ENCODE data around the gene TGFBR3L. TPM values are rescaled to one million over a fixed set of nuclear protein-coding genes. Genes with fewer than 3 reads are reported as not detected.

TGFBR3L gene
- total and polyA plus RNA-seq, 2 experiments from 2014 or later = 1.7 to 7.0 TPM

DNA sequence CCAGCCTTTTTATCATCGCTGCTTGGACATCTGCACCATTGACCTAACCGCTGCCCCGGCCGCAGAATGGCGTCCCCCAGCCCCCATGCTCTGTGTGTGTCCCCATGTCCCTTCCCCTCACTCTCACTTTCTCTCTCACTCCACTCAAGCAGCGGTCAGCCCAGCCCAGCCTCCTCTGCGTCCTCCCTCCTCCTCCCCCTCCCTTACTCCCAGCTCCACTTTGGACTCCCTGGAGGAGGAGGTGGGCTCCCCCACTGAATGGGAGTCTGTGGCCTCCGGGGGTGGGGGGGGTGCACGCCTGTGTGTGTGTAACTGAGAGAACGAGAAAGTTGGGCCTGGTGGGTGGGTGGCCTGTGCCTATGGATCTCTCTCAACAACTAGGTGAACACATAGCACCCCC lies 8.8 kb upstream of the TGFBR3L start (continued):
- TF ChIP-seq ZNF331 (CRISPR knock-in tag; IDR thresholded peaks at IDR 0.05; ENCODE audit: low read depth) (no peak), EZH2phosphoT487 (IDR thresholded peaks at IDR 0.05; ENCODE audit: unreplicated experiment) (no peak)
- TF ChIP-seq, protein P1, sequence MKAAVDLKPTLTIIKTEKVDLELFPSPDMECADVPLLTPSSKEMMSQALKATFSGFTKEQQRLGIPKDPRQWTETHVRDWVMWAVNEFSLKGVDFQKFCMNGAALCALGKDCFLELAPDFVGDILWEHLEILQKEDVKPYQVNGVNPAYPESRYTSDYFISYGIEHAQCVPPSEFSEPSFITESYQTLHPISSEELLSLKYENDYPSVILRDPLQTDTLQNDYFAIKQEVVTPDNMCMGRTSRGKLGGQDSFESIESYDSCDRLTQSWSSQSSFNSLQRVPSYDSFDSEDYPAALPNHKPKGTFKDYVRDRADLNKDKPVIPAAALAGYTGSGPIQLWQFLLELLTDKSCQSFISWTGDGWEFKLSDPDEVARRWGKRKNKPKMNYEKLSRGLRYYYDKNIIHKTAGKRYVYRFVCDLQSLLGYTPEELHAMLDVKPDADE (IDR thresholded peaks at IDR 0.05) = no peak

DNA sequence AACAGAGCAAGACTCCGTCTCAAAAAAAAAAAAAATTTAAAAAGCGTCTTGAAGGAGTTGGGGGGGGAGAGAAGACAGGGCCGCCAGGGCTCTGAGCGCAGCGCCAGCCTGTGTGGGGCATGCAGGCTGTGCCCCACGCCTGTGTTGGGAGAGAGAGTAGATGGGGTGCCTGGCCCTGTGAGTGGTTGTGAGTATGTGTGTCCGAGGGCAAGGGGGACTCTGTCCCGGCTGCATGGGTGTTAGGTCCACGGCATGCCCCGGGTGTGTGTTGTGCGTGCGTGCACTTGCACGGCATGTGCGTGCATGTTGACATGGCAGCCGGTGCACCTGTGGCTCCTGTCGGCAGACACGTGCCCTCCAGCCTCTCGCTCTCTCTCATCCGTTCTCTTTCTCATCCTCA lies 7.5 kb upstream of the TGFBR3L start:
- Histone ChIP-seq H3K9me2 (ENCODE audit: insufficient read depth) (no peaks in the 10 kb centered on the region), H3K27me3 (ENCODE audit: insufficient read depth) (no peaks in the 10 kb centered on the region), H3K4me2 (no peak overlapping the region), H3K4me1 (ENCODE audit: insufficient read depth) (peaks cover 11% of the 10 kb centered on the region), H2AFZ (no peak overlapping the region), H3K27ac (ENCODE audit: low read depth) (no peak overlapping the region), H3F3A (replicated peaks; ENCODE audit: low read depth) (peaks cover 8% of the 10 kb centered on the region; the same call in 1 of the 2 replicates), H3K36me3 (ENCODE audit: insufficient read depth) (no peaks in the 10 kb centered on the region; the same call in 1 of the 2 replicates), H3K4me3 (no peak overlapping the region), H4K20me1 (replicated peaks; ENCODE audit: insufficient read depth) (no peaks in the 10 kb centered on the region; the same call in 1 of the 2 replicates), H3K79me2 (replicated peaks; ENCODE audit: insufficient read depth) (peaks cover 32% of the 10 kb centered on the region)
- Mint-ChIP-seq H3K27ac (no peak overlapping the region), H3K9me3 (peaks cover 6% of the 10 kb centered on the region; the same call in 1 of the 3 replicates), H3K27me3 (ENCODE audit: insufficient read depth, low read depth, poor library complexity) (peaks cover 28% of the 10 kb centered on the region), H3K4me1 (peaks cover 16% of the 10 kb centered on the region), H3K4me3 (no peak overlapping the region), H3K36me3 (ENCODE audit: low read depth) (peaks cover 20% of the 10 kb centered on the region)
- no peak for DNase-seq (ENCODE audit: low spot score)
- no peak for ATAC-seq
- TF ChIP-seq STAT1 (IDR thresholded peaks at IDR 0.05; ENCODE audit: unreplicated experiment) (no peak), EZH2 (IDR thresholded peaks at IDR 0.05; ENCODE audit: low read depth, unreplicated experiment) (no peak), NANOG (IDR thresholded peaks at IDR 0.05; ENCODE audit: borderline replicate concordance) (no peak), JUNB (IDR thresholded peaks at IDR 0.05; ENCODE audit: unreplicated experiment) (no peak), POLR2AphosphoS5 (IDR thresholded peaks at IDR 0.05; ENCODE audit: low read depth) (no peak), EZH2phosphoT487 (IDR thresholded peaks at IDR 0.05; ENCODE audit: unreplicated experiment) (no peak)
- TF ChIP-seq, protein P2, sequence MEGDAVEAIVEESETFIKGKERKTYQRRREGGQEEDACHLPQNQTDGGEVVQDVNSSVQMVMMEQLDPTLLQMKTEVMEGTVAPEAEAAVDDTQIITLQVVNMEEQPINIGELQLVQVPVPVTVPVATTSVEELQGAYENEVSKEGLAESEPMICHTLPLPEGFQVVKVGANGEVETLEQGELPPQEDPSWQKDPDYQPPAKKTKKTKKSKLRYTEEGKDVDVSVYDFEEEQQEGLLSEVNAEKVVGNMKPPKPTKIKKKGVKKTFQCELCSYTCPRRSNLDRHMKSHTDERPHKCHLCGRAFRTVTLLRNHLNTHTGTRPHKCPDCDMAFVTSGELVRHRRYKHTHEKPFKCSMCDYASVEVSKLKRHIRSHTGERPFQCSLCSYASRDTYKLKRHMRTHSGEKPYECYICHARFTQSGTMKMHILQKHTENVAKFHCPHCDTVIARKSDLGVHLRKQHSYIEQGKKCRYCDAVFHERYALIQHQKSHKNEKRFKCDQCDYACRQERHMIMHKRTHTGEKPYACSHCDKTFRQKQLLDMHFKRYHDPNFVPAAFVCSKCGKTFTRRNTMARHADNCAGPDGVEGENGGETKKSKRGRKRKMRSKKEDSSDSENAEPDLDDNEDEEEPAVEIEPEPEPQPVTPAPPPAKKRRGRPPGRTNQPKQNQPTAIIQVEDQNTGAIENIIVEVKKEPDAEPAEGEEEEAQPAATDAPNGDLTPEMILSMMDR (conservative IDR thresholded peaks at IDR 0.05; ENCODE audit: low read depth in 2 of 2) = no peak
- TF ChIP-seq, protein P3, sequence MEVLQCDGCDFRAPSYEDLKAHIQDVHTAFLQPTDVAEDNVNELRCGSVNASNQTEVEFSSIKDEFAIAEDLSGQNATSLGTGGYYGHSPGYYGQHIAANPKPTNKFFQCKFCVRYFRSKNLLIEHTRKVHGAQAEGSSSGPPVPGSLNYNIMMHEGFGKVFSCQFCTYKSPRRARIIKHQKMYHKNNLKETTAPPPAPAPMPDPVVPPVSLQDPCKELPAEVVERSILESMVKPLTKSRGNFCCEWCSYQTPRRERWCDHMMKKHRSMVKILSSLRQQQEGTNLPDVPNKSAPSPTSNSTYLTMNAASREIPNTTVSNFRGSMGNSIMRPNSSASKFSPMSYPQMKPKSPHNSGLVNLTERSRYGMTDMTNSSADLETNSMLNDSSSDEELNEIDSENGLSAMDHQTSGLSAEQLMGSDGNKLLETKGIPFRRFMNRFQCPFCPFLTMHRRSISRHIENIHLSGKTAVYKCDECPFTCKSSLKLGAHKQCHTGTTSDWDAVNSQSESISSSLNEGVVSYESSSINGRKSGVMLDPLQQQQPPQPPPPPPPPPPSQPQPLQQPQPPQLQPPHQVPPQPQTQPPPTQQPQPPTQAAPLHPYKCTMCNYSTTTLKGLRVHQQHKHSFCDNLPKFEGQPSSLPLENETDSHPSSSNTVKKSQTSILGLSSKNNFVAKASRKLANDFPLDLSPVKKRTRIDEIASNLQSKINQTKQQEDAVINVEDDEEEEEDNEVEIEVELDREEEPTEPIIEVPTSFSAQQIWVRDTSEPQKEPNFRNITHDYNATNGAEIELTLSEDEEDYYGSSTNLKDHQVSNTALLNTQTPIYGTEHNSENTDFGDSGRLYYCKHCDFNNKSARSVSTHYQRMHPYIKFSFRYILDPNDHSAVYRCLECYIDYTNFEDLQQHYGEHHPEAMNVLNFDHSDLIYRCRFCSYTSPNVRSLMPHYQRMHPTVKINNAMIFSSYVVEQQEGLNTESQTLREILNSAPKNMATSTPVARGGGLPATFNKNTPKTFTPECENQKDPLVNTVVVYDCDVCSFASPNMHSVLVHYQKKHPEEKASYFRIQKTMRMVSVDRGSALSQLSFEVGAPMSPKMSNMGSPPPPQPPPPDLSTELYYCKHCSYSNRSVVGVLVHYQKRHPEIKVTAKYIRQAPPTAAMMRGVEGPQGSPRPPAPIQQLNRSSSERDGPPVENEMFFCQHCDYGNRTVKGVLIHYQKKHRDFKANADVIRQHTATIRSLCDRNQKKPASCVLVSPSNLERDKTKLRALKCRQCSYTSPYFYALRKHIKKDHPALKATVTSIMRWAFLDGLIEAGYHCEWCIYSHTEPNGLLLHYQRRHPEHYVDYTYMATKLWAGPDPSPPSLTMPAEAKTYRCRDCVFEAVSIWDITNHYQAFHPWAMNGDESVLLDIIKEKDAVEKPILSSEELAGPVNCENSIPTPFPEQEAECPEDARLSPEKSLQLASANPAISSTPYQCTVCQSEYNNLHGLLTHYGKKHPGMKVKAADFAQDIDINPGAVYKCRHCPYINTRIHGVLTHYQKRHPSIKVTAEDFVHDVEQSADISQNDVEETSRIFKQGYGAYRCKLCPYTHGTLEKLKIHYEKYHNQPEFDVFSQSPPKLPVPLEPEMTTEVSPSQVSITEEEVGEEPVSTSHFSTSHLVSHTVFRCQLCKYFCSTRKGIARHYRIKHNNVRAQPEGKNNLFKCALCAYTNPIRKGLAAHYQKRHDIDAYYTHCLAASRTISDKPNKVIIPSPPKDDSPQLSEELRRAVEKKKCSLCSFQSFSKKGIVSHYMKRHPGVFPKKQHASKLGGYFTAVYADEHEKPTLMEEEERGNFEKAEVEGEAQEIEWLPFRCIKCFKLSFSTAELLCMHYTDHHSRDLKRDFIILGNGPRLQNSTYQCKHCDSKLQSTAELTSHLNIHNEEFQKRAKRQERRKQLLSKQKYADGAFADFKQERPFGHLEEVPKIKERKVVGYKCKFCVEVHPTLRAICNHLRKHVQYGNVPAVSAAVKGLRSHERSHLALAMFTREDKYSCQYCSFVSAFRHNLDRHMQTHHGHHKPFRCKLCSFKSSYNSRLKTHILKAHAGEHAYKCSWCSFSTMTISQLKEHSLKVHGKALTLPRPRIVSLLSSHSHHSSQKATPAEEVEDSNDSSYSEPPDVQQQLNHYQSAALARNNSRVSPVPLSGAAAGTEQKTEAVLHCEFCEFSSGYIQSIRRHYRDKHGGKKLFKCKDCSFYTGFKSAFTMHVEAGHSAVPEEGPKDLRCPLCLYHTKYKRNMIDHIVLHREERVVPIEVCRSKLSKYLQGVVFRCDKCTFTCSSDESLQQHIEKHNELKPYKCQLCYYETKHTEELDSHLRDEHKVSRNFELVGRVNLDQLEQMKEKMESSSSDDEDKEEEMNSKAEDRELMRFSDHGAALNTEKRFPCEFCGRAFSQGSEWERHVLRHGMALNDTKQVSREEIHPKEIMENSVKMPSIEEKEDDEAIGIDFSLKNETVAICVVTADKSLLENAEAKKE (CRISPR knock-in tag; IDR thresholded peaks at IDR 0.05) = no peak
- TF ChIP-seq, protein P1 (IDR thresholded peaks at IDR 0.05) = no peak
- TF ChIP-seq, protein P4, sequence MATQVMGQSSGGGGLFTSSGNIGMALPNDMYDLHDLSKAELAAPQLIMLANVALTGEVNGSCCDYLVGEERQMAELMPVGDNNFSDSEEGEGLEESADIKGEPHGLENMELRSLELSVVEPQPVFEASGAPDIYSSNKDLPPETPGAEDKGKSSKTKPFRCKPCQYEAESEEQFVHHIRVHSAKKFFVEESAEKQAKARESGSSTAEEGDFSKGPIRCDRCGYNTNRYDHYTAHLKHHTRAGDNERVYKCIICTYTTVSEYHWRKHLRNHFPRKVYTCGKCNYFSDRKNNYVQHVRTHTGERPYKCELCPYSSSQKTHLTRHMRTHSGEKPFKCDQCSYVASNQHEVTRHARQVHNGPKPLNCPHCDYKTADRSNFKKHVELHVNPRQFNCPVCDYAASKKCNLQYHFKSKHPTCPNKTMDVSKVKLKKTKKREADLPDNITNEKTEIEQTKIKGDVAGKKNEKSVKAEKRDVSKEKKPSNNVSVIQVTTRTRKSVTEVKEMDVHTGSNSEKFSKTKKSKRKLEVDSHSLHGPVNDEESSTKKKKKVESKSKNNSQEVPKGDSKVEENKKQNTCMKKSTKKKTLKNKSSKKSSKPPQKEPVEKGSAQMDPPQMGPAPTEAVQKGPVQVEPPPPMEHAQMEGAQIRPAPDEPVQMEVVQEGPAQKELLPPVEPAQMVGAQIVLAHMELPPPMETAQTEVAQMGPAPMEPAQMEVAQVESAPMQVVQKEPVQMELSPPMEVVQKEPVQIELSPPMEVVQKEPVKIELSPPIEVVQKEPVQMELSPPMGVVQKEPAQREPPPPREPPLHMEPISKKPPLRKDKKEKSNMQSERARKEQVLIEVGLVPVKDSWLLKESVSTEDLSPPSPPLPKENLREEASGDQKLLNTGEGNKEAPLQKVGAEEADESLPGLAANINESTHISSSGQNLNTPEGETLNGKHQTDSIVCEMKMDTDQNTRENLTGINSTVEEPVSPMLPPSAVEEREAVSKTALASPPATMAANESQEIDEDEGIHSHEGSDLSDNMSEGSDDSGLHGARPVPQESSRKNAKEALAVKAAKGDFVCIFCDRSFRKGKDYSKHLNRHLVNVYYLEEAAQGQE (IDR thresholded peaks at IDR 0.05; ENCODE audit: unreplicated experiment) = no peak

Data from GM23338 (cell line).